Measurements from ENCODE around the gene FHOD3. TPM values are rescaled to one million over a fixed set of nuclear protein-coding genes. Genes with fewer than 3 reads are reported as not detected.

FHOD3 gene
- total and polyA plus RNA-seq, 2 donors = 0.90 to 4.1 TPM

DNA sequence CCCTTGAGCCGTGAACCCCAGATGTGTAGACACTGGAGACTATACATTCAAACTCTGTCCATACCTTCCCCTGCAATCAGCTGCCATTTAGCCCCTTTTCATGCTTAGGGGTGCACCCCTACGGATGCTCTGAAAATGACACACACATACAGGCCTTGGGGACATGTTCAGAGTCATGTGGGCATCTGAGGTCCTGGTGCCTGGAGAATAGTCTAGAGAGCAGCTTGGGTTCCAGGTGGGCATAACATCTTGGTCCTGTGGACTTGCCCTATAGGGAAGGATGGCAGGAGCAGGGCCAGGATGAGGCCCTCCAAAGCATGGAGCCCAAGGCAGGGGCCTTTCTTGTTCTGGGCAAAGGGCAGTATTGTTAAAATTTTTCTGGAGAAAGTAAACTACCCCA lies 9.9 kb upstream of the FHOD3 start:
- H3K27me3 ChIP-seq (ENCODE audit: control insufficient read depth in 2 of 2, insufficient read depth in 1 of 2, low read length in 1 of 2) = peaks cover 4 to 5% of the 10 kb centered on the region in 2 donors
- no peak for DNase-seq (ENCODE audit: low read depth in 6 of 9, low spot score in 9 of 9)
- WGBS = 93% methylated on average over 2 of the region's 2 CpGs

DNA sequence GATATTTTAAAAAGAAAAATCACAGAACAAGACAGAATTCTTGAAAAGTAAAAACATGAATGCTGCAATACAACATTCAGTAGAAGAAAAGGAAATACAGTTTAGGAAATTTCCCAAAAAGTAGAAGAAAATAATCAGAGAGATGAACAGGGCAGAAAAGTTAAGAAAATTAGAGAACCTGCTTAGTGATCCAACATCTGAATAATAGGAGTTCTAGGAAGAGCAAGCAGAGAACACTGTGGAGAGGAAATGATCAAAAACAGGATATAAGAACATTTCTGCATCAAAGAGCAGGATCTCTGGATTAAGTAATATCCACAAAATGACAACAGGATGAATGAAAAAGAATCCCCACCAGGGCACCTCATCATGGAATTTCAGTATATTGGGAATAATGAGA lies 8.8 kb upstream of the FHOD3 start:
- no peaks in the 10 kb centered on the region for H3K4me1 ChIP-seq (ENCODE audit: control insufficient read depth in 2 of 2, insufficient read depth in 2 of 2, low read length in 2 of 2)
- no peaks in the 10 kb centered on the region for H3K9me3 ChIP-seq (ENCODE audit: control insufficient read depth in 2 of 2, insufficient read depth in 1 of 2, low read length in 1 of 2)
- no peak for DNase-seq (ENCODE audit: low read depth in 6 of 9, low spot score in 9 of 9)
- H3K36me3 ChIP-seq (ENCODE audit: control insufficient read depth in 2 of 2, insufficient read depth in 2 of 2, low read length in 1 of 2) = no peaks in the 10 kb centered on the region
- peaks cover 0 to 3% of the 10 kb centered on the region in 2 donors for H3K27me3 ChIP-seq (ENCODE audit: control insufficient read depth in 2 of 2, insufficient read depth in 1 of 2, low read length in 1 of 2)
- no peak overlapping the region for H3K27ac ChIP-seq (ENCODE audit: low read depth in 1 of 2, low read length in 1 of 2)
- H3K4me3 ChIP-seq (ENCODE audit: low read length in 2 of 2) = no peak overlapping the region

More for the DNA sequence above, 9.9 kb upstream of the FHOD3 start:
- Histone ChIP-seq H3K27ac (ENCODE audit: low read depth in 1 of 2, low read length in 1 of 2) (no peak overlapping the region), H3K36me3 (ENCODE audit: control insufficient read depth in 2 of 2, insufficient read depth in 2 of 2, low read length in 1 of 2) (no peaks in the 10 kb centered on the region), H3K4me1 (ENCODE audit: control insufficient read depth in 2 of 2, insufficient read depth in 2 of 2, low read length in 2 of 2) (no peaks in the 10 kb centered on the region), H3K4me3 (ENCODE audit: low read length in 2 of 2) (no peak overlapping the region), H3K9me3 (ENCODE audit: control insufficient read depth in 2 of 2, insufficient read depth in 1 of 2, low read length in 1 of 2) (no peaks in the 10 kb centered on the region)

- DNase-seq (ENCODE audit: low read depth in 6 of 9, low spot score in 9 of 9) = no peak
- Histone ChIP-seq H3K27ac (ENCODE audit: low read depth in 1 of 2, low read length in 1 of 2) (no peak overlapping the region), H3K36me3 (ENCODE audit: control insufficient read depth in 2 of 2, insufficient read depth in 2 of 2, low read length in 1 of 2) (no peaks in the 10 kb centered on the region), H3K4me3 (ENCODE audit: low read length in 2 of 2) (no peak overlapping the region), H3K9me3 (ENCODE audit: control insufficient read depth in 2 of 2, insufficient read depth in 1 of 2, low read length in 1 of 2) (no peaks in the 10 kb centered on the region), H3K27me3 (ENCODE audit: control insufficient read depth in 2 of 2, insufficient read depth in 1 of 2, low read length in 1 of 2) (peaks cover 46 to 55% of the 10 kb centered on the region in 2 donors), H3K4me1 (ENCODE audit: control insufficient read depth in 2 of 2, insufficient read depth in 2 of 2, low read length in 2 of 2) (no peaks in the 10 kb centered on the region)
- WGBS = 98% methylated on average over 1 of the region's 1 CpG
These were observed 3.5 kb upstream of the FHOD3 start for GRCh38 chr18:36294031-36294430.

- no peak for DNase-seq (ENCODE audit: low read depth in 6 of 9, low spot score in 9 of 9)
- H3K4me3 ChIP-seq (ENCODE audit: low read length in 2 of 2) = no peak overlapping the region
- 97% methylated on average over 1 of the region's 1 CpG for WGBS
These were observed 2.3 kb upstream of the FHOD3 start for GRCh38 chr18:36295214-36295613.

GRCh38 chr18:36295880-36296301 lies 1.6 kb upstream of the FHOD3 start:
- H3K27ac ChIP-seq (ENCODE audit: low read depth in 1 of 2, low read length in 1 of 2) = no peak overlapping the region
- H3K9me3 ChIP-seq (ENCODE audit: control insufficient read depth in 2 of 2, insufficient read depth in 1 of 2, low read length in 1 of 2) = no peaks in the 10 kb centered on the region
- H3K36me3 ChIP-seq (ENCODE audit: control insufficient read depth in 2 of 2, insufficient read depth in 2 of 2, low read length in 1 of 2) = no peaks in the 10 kb centered on the region
- H3K4me3 ChIP-seq (ENCODE audit: low read length in 2 of 2) = no peak overlapping the region
- 41% methylated on average over 21 of the region's 21 CpGs for WGBS
- peaks cover 57 to 73% of the 10 kb centered on the region in 2 donors for H3K27me3 ChIP-seq (ENCODE audit: control insufficient read depth in 2 of 2, insufficient read depth in 1 of 2, low read length in 1 of 2)
- no peaks in the 10 kb centered on the region for H3K4me1 ChIP-seq (ENCODE audit: control insufficient read depth in 2 of 2, insufficient read depth in 2 of 2, low read length in 2 of 2)
- no peak for DNase-seq (ENCODE audit: low read depth in 6 of 9, low spot score in 9 of 9)

More at GRCh38 chr18:36295214-36295613, 2.3 kb upstream of the FHOD3 start:
- Histone ChIP-seq H3K36me3 (ENCODE audit: control insufficient read depth in 2 of 2, insufficient read depth in 2 of 2, low read length in 1 of 2) (no peaks in the 10 kb centered on the region), H3K4me1 (ENCODE audit: control insufficient read depth in 2 of 2, insufficient read depth in 2 of 2, low read length in 2 of 2) (no peaks in the 10 kb centered on the region), H3K27ac (ENCODE audit: low read depth in 1 of 2, low read length in 1 of 2) (no peak overlapping the region), H3K27me3 (ENCODE audit: control insufficient read depth in 2 of 2, insufficient read depth in 1 of 2, low read length in 1 of 2) (peaks cover 57 to 67% of the 10 kb centered on the region in 2 donors), H3K9me3 (ENCODE audit: control insufficient read depth in 2 of 2, insufficient read depth in 1 of 2, low read length in 1 of 2) (no peaks in the 10 kb centered on the region)

DNA sequence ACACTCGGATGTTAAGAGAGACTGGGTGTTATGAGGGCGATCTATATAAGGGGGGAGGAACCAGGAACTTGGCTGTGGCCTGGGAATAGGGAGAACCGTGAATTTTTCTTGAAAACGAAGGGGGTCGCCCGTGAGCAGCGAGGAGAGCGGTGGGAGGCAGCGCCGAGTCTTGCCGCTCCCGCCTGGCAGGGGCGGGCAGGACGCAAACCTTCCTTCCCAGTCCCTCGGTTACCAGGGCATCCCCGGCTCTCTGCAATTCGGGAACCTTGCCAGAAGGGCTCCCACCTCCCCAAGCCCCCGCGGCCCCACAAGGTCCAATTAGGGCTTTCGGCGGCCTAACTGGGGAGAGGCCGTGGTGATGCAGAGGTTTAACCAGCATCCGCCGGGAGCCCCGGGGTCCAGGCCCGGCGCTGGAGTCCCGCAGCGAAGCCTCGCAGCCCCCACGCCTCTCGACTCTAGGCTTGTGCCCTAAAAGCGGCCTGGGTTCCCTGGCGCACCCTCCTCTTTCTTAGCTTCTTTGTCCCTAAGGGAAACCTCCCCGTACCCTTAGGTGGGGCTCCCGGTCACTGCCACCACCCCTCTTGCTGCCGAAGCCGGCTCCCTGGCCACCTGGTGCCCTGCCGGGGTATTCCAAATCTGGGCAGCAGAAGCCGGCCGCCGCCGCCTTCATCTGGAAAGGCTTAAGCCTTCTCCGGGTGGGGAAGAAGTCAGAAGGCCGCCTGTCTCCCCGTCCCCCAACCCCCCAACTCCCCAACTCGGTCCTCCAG lies 680 bp upstream of the FHOD3 start:
- H3K4me3 ChIP-seq (ENCODE audit: low read length in 2 of 2) = peak overlapping the region in 1 of 2 donors; percentile 43
- DNase-seq (ENCODE audit: low read depth in 6 of 9, low spot score in 9 of 9) = peak in 1 of 9 donors; percentile 5
- WGBS = 2% methylated on average over 47 of the region's 47 CpGs
- H3K9me3 ChIP-seq (ENCODE audit: control insufficient read depth in 2 of 2, insufficient read depth in 1 of 2, low read length in 1 of 2) = no peaks in the 10 kb centered on the region
- H3K27me3 ChIP-seq (ENCODE audit: control insufficient read depth in 2 of 2, insufficient read depth in 1 of 2, low read length in 1 of 2) = peaks cover 57 to 77% of the 10 kb centered on the region in 2 donors
- H3K4me1 ChIP-seq (ENCODE audit: control insufficient read depth in 2 of 2, insufficient read depth in 2 of 2, low read length in 2 of 2) = no peaks in the 10 kb centered on the region
- peak overlapping the region in 1 of 2 donors; percentile 18 for H3K27ac ChIP-seq (ENCODE audit: low read depth in 1 of 2, low read length in 1 of 2)
- no peaks in the 10 kb centered on the region for H3K36me3 ChIP-seq (ENCODE audit: control insufficient read depth in 2 of 2, insufficient read depth in 2 of 2, low read length in 1 of 2)

GRCh38 chr18:36298126-36298741 lies 721 bp downstream of the FHOD3 start:
- Histone ChIP-seq H3K36me3 (ENCODE audit: control insufficient read depth in 2 of 2, insufficient read depth in 2 of 2, low read length in 1 of 2) (no peaks in the 10 kb centered on the region), H3K9me3 (ENCODE audit: control insufficient read depth in 2 of 2, insufficient read depth in 1 of 2, low read length in 1 of 2) (no peaks in the 10 kb centered on the region), H3K27me3 (ENCODE audit: control insufficient read depth in 2 of 2, insufficient read depth in 1 of 2, low read length in 1 of 2) (peaks cover 57 to 85% of the 10 kb centered on the region in 2 donors), H3K4me3 (ENCODE audit: low read length in 2 of 2) (peak overlapping the region in 1 of 2 donors; percentile 43), H3K27ac (ENCODE audit: low read depth in 1 of 2, low read length in 1 of 2) (no peak overlapping the region), H3K4me1 (ENCODE audit: control insufficient read depth in 2 of 2, insufficient read depth in 2 of 2, low read length in 2 of 2) (no peaks in the 10 kb centered on the region)
- WGBS = 2% methylated on average over 67 of the region's 67 CpGs
- no peak for DNase-seq (ENCODE audit: low read depth in 6 of 9, low spot score in 9 of 9)

- no peaks in the 10 kb centered on the region for H3K9me3 ChIP-seq (ENCODE audit: control insufficient read depth in 2 of 2, insufficient read depth in 1 of 2, low read length in 1 of 2)
- H3K4me1 ChIP-seq (ENCODE audit: control insufficient read depth in 2 of 2, insufficient read depth in 2 of 2, low read length in 2 of 2) = no peaks in the 10 kb centered on the region
- WGBS = 93% methylated on average over 6 of the region's 6 CpGs
- H3K27ac ChIP-seq (ENCODE audit: low read depth in 1 of 2, low read length in 1 of 2) = no peak overlapping the region
- peaks cover 57 to 84% of the 10 kb centered on the region in 2 donors for H3K27me3 ChIP-seq (ENCODE audit: control insufficient read depth in 2 of 2, insufficient read depth in 1 of 2, low read length in 1 of 2)
- no peak for DNase-seq (ENCODE audit: low read depth in 6 of 9, low spot score in 9 of 9)
- no peak overlapping the region for H3K4me3 ChIP-seq (ENCODE audit: low read length in 2 of 2)
- no peaks in the 10 kb centered on the region for H3K36me3 ChIP-seq (ENCODE audit: control insufficient read depth in 2 of 2, insufficient read depth in 2 of 2, low read length in 1 of 2)
These were observed 1.5 kb downstream of the FHOD3 start for GRCh38 chr18:36299015-36299414.

- peaks cover 50 to 74% of the 10 kb centered on the region in 2 donors for H3K27me3 ChIP-seq (ENCODE audit: control insufficient read depth in 2 of 2, insufficient read depth in 1 of 2, low read length in 1 of 2)
- H3K4me1 ChIP-seq (ENCODE audit: control insufficient read depth in 2 of 2, insufficient read depth in 2 of 2, low read length in 2 of 2) = no peaks in the 10 kb centered on the region
- no peaks in the 10 kb centered on the region for H3K9me3 ChIP-seq (ENCODE audit: control insufficient read depth in 2 of 2, insufficient read depth in 1 of 2, low read length in 1 of 2)
- H3K27ac ChIP-seq (ENCODE audit: low read depth in 1 of 2, low read length in 1 of 2) = no peak overlapping the region
- WGBS = 98% methylated on average over 6 of the region's 6 CpGs
- DNase-seq (ENCODE audit: low read depth in 6 of 9, low spot score in 9 of 9) = no peak
- H3K4me3 ChIP-seq (ENCODE audit: low read length in 2 of 2) = no peak overlapping the region
- no peaks in the 10 kb centered on the region for H3K36me3 ChIP-seq (ENCODE audit: control insufficient read depth in 2 of 2, insufficient read depth in 2 of 2, low read length in 1 of 2)
These were observed 2.7 kb downstream of the FHOD3 start for GRCh38 chr18:36300211-36300610.

Measured in thymus (tissue), 11 donors.